Ureter (tissue), 1 donor: ENCODE measurements around the gene CIROP. TPM values are rescaled to one million over a fixed set of nuclear protein-coding genes. Genes with fewer than 3 reads are reported as not detected.

Experiments
- DNase-seq: peaks from one replicate; pipeline ENCODE4 v3.0.0-alpha.2; 2020; ENCODE audit warnings: low spot score
- total RNA-seq: library from RNA; stranded (reverse); gene quantifications from one replicate; pipeline ENCODE4 v1.2.4, GENCODE V29; 2023
- donor health status: DM: yes; HTN: yes; CAD: no.

Gene CIROP
- total RNA-seq, 1 donor from 2014 or later = not detected

DNA sequence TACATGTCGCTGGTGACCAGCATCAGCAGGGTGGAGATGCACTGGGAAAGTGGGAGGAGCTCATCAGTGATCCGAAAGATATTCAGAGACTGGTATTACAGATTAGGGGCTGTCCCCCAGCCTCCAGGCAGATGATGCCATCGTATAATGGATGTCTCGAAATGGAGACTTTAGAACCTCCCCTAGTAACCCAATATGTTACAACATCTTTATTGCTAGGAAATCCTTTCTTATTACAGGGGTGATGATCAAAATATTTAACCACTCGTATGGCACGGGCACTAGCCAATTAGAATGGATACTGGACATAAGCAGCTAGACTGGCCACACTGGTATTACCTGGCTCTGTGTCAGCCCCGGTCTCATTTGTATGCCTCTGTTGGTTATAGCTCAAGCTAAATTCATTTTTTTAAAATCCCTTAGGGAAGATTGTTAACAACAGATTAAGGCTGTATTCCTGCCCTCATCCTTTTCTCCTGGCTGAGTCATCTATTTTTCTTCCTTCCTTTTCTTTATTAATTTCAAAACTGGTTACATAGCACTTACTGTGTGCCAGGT, 25.0 kb upstream of the CIROP start:
- DNase-seq = no peak

DNA sequence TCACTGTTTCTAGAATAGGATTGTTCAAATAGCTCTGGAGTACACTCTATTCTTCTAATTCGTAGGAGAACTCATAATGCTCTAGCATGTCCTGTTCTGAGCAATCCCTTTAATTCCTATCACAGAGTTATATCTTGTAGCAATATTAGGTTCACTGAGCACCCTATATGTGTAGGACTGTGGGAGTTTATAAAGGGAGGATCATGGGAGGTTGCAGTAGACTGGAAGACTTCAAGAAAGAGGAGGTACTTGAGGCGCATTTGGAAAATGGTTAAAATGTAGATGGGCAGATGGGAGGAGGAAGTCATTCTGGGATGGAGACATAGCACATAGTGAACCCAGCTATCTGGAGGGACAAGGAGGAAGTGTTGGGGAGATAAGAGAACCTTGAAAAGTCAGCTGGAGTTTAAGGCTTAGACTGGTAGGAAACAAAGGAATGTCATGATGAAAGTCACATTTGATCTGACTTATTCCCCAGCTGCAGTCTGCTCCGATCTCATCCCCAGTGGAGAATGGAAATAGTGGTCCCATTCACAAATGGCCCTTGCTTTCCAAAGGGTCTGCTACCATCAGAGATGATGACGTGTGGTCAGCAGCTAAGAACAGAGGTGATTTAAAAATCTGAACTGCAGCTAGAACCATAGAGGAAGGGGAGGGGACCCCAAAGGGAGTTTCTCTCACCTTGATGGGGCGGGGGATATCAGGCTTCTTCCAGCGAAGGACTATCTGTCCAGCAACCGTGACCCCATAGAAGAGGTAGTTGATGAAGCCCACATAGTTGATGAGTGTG, 24.4 kb upstream of the CIROP start:
- DNase-seq = no peak

GRCh38 chr14:23127861-23128260, 23.1 kb upstream of the CIROP start:
- no peak for DNase-seq

DNA sequence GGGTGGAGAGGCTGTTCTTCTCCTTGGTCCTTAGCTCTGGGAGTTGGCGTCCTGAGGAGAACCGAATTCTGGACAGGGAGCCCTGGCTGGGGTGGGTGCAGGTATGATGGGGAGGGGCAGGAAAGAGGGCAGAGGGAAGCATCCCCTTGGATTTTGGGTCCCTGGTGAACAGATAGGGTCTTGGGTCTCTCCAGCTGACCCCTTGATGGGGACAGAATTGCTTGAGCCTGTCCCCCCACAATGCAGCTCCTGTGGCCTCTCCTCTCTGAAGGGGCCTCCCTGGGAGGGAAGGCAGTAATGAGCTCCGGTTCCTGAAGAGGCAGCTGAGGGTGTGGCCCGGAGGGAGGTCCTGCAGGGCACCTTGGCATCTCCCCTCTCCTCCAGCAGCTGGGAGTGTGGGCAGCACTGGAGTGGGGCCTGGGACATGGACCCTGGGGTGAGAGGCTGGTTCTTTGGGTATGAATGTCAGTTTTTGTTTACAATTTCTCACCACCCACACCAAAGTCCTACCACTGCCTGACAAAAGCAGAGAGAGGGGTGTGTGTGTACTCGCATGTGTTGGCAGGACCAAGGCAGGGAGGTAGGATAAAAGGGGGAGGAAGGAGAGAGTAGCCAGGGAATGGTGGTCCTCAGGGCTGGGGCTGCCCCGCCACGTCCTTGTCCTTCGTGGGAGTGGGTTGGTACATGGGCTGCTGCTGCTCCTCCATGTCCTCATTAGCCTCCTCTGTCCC, 21.9 kb upstream of the CIROP start:
- no peak for DNase-seq

GRCh38 chr14:23125933-23126524, 21.2 kb upstream of the CIROP start:
- DNase-seq = no peak

DNA sequence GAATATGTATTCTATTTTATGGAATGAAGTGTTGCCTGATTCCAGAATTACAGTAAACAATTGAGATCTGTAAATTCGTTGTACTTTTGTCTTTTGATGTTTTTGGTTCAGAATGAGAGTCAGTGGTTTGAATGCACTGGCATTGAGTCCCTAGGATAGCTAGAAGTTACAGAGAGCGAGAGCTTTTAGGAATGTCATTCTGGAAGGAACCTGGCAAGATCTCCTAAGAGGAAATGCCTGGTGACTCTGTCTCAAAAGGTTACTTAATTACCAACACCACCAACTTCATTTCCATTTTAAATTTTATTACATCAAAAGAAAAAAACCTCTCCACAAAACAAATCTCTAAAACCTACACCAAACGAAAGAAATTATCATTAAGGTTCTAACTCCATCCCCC, 20.2 kb upstream of the CIROP start:
- no peak for DNase-seq

DNA sequence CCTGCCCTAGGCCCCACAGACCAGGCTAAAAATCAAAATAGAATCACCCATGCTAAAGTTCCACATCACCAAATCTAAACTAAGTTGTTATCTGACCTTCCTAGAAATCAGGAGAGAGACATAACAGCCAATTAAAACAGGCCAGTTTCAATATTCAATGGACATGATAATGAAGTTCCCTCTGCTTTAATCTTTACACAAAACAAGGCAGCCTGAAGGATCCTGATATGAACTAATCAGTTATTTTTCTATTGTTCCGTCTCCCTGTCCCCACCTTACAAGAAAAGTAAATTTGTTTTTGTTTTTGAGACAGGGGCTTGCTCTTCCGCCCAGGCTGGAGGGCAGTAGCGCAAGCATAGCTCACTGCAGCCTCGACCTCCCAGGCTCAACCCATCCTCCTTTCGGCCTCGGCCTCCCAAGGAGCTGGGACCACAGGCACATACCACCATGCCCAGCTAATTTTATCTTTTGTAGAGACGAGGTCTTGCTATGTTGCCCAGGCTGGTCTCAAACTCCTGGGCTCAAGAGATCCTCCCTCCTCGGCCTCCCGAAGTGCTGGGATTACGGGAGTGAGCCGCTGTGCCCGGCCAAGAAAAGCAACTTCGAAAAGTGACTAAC, 19.7 kb upstream of the CIROP start:
- no peak for DNase-seq

- no peak for DNase-seq
Measured at GRCh38 chr14:23123419-23123818, 18.6 kb upstream of the CIROP start.

DNA sequence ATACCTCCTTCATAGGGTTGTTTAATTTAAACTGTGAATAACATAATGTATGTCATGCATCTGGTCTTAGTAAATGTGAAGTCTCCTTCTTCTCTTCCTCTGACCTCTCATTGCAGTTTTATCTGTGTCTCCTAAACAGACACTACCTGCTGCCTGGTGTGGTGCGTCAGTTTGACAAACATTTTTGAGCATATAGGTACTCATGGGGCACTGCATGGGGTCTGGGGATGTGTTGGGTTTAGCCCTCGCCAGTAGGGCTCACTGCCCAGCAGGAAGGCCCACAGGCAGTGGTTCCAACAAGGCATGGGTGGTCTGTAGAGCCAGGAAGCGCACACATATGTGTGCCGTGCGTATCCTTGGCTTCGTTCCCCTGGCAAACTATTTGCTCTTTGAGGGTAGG, 17.3 kb upstream of the CIROP start:
- no peak for DNase-seq

DNA sequence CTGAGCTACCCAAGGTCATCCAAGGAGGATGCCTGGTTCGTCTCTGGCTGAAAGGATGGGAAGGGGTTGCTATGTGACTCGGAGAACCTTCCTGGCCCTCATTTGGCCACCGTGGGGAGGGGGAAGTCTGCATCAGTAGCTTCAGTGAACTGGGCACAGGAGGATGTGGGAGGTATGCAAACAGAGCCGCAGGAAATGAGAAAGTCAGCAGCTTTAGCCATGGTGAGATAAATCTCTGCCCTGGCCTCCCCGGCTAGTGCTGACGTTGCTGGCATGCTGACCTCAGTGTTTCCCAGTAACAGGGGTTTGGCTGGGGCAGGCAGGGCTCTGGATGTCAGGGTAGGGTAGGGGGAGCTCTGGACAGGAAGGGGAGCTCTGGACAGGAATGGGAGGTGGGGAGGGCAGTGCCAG, 16.6 kb upstream of the CIROP start:
- peak; percentile 61 for DNase-seq

- DNase-seq = peak; percentile 92
Measured at GRCh38 chr14:23120541-23121251, 15.9 kb upstream of the CIROP start.

DNA sequence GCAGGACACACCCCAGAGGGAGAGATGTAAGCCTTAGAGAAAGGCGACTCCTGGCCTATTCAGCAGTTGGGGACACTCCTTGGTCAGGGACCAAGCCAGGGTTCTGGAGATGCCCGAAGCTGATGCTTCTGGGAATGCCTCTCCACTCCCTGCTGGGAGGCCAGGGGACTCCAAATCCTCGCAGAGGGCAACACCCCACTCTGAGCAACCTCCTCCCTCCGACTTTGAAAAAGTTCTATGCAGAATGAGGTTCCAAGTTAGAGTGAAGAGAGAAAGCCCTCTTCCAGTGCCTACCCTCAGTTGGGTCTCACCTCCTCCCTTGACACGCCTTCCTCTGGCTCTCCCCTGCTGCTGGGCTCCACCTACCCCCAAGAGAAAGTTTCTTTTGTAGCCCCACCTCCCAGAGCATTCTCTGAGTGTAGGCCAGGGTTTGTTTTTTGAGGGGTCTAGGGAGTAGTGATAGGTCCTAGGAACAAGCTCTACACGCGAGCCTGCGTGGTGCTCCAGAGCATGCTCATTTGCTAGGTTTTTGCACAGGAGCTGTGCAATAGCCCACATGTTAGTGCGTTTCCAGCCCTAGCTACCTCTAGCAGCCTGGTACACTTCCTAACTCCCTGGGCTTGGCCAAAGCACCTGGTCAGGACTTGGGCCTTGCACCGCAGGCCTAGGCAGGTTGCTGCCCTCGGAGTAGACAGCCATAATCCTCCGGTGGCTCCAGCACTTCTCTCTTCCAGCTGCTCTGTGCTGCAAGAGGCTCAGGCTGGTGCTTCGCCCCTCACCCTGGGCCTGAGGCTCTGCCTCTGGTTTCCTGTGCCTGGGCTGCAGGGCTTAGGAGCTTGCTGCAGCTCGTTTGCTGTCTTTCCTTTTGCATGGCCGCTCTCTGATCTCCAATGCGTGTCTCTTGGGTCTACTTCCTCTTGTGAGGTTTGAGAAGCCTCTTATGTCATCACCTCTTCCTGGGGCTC, 14.9 kb upstream of the CIROP start:
- DNase-seq = no peak

- no peak for DNase-seq
Measured at GRCh38 chr14:23118506-23119362, 13.9 kb upstream of the CIROP start, which contains the start of gene CEBPE. CEBPE (minus strand) TSS chr14:23119255; CDS start chr14:23119091, 164 bp downstream.

- no peak for DNase-seq
Measured at GRCh38 chr14:23117371-23118020, 12.7 kb upstream of the CIROP start.

DNA sequence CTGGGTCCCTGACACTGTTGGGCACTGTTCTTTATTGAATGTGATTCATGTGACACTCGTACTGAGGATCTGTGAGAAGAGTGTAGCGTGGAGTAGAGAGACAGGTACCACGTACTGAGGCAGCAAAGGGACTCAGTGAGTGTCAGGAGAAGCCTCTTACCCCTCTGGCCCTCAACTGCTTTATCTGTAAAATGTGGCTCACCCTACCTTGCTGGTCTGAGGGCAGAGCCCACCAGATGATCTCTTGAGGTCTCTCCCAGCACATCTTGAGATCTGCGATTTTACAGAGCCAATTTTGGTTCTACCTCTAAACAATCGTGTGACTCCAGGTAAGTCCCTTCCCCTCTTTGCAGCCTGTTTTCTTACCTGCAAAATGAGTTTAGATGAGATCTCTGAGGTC, 11.1 kb upstream of the CIROP start:
- no peak for DNase-seq

DNA sequence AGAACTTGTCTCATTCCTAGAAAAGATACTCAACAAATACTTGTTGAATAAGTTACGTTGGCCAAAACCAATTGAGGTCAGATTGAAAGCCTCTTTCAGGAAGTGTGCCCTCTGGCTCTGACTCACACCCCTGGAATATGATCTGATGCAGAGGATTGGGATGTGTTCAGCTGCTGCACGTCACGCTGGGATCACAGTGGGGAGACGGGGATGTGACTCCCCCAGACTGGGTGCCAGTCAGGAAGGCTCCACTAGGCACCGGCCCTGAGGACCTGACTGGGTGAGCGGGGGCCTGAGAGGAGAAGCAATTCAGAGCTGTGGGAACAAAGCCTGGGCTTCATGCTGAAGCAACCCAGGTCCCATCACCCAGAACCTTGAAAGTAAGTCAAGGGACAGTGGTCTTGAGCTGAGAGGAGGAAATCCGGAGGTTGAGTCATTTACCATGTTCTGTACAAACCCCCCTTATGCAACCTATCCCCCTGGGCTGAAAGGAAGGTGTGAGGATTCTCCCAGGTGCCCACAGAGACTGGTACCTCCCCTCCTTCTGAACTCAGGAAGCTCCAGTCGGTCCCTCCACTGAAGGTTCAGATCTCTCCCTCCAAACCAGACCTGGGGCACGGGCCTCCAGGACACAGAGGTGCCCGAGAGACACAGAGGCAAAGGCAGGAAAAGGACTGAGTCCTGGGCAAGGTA, 10.4 kb upstream of the CIROP start:
- no peak for DNase-seq

DNA sequence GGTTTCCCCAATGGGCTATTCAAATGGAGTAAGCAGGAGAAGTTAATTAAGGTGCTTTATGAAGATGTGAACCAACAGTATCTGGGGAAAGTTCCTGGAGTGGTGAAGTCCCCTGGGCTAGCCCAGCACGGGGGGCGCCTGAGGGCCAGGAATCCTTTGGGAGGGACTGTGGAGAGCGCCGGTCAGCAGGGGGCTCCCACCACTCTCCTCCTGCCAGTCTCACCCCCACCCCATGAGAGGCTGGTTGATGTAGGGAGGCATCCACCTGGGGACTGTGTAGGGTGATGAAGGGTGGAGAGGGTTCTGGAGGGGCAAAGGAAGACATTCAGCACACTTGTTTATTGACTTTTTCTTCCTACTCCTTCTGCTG, 9.9 kb upstream of the CIROP start:
- DNase-seq = no peak

DNA sequence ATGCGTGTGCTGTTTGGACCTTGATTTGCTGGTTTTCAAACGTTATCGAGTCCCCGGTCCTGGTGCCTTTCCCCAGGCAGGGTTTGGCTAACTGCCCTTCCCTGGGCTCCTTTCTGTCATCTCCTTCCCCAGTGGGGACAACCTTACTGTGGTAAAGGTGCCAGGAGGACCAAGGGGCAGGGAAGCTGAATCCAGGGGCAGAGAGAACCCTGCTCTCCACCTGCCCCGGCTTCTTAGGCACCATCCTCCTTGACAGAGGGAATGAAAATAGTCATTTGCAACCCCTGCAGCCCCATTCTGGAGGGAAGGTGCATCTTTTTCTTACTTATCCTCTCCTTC, 9.3 kb upstream of the CIROP start:
- no peak for DNase-seq
